D721Med (cell line): ENCODE results near the gene VPS13D.

Source experiments
- DNase-seq: peaks from one replicate; pipeline ENCODE4 v3.0.0; 2011; ENCODE audit warnings: low spot score; ENCODE audit not compliant: insufficient read length
- FAIRE-seq: peaks from 2 replicates; lab custom pipeline; 2011; peaks lifted over from hg19 to GRCh38; lab: Jason Lieb, UNC
- TF ChIP-seq, protein P1 (sequence below): IDR thresholded peaks from 2 replicates; pipeline ENCODE4 v1.5.1; 2012; ENCODE audit warnings: mild to moderate bottlenecking, control low read depth; ENCODE audit not compliant: insufficient read depth; ENCODE audit errors: missing control alignments

VPS13D gene

DNA sequence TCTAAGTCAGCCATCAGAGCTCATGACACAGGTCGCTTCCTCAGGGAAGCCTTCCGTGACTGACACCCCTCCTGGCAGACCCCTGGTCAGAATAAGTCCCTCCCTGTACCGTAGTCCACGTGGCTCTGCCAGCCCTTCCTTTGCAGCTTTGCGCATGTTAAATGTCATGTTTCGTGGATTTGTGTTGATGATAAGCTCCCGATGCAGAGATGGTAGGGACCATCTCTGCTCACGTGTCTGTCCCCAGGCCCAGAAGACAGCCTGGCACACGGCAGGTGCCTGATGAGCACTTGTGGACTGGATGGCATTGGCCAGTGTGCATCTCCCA lies 312.3 kb downstream of the VPS13D start:
- no peak for DNase-seq
- FAIRE-seq, result no peak

DNA sequence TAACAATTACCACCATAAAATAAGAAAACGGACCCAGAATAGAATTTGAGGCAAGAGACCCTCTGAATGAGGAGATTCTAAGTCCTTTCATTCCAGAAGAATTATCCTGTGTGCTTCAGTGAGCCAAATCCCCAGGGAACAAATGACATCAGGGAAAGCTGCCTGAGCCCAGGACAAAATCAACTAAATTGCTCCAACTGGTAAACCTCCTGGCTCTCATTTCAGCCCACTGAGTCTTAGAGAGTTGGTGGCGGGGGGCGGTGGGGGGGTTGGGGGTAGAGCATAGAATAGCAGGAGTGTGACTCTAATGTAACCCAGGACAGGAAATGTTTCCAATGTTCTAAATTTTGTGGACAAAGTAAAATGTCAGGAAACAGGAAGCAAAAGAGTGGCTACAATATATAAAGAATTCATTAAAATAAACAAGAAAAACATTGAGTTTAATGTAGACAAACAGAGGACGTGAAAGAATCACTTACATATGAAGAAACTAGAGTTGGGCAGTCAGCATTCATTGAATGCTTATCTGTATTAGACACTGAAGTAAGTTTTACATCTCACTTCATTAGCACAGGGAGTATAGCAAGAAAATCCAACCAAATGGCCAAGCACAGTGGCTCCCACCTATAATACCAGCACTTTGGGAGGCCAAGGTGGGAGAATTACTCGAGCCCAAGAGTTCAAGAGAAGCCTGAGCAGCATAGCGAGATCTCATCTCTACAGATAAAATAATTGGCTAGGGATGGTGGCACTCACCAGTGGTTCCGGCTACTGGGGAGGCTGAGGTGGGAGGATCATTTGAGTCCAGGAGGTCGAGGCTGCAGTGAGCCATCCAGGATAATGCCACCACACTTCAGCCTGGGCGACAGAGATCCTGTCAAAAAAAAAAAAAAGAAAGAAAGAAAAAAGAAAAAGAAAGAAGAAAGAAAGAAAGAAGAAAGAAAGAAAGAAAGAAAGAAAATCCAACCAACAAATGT lies 313.1 kb downstream of the VPS13D start:
- no peak for FAIRE-seq
- TF ChIP-seq, protein P1, sequence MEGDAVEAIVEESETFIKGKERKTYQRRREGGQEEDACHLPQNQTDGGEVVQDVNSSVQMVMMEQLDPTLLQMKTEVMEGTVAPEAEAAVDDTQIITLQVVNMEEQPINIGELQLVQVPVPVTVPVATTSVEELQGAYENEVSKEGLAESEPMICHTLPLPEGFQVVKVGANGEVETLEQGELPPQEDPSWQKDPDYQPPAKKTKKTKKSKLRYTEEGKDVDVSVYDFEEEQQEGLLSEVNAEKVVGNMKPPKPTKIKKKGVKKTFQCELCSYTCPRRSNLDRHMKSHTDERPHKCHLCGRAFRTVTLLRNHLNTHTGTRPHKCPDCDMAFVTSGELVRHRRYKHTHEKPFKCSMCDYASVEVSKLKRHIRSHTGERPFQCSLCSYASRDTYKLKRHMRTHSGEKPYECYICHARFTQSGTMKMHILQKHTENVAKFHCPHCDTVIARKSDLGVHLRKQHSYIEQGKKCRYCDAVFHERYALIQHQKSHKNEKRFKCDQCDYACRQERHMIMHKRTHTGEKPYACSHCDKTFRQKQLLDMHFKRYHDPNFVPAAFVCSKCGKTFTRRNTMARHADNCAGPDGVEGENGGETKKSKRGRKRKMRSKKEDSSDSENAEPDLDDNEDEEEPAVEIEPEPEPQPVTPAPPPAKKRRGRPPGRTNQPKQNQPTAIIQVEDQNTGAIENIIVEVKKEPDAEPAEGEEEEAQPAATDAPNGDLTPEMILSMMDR, result no peak
- no peak for DNase-seq

More for the DNA sequence above, 312.3 kb downstream of the VPS13D start:
- TF ChIP-seq, protein P1, result no peak

DNA sequence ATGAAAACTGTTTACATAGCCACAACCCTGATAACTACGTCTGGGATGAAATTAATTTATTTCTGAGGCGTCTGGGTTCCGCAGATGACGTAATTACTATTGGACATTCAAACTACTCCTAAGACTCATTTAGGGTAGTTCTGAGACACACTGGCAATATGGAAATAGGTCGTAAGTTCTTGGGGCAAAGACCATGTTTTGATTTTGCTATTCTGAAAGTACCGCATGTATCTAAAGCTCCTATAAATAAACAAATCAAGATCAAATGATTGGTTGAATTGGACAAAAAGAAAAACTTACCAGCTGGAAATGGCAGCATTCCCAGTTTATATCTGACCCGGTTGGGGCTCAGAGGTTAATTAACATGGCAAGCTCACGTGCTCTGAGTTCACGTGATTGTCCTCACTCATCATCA lies 313.9 kb downstream of the VPS13D start:
- no peak for FAIRE-seq
- DNase-seq, result no peak
- TF ChIP-seq, protein P1, result no peak

DNA sequence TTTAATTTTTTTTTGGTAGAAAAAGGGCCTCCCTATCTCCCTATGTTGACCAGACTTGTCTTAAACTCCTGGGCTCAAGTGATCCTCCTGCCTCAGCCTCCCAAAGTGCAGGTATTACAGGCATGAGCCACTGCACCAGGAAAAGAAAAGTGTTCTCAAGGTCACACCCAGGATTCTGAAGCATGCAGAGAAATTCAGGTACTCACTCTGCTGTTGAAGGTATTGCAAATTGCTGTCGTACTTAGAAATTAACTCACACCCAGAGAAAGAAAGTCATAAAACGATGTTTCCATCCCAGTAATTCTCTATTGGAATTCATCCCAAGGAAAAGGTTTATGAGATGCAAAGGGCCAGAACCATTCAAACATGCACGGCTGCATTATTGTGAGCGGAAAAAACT lies 314.5 kb downstream of the VPS13D start:
- FAIRE-seq, result no peak
- TF ChIP-seq, protein P1, result no peak
- DNase-seq, result no peak

DNA sequence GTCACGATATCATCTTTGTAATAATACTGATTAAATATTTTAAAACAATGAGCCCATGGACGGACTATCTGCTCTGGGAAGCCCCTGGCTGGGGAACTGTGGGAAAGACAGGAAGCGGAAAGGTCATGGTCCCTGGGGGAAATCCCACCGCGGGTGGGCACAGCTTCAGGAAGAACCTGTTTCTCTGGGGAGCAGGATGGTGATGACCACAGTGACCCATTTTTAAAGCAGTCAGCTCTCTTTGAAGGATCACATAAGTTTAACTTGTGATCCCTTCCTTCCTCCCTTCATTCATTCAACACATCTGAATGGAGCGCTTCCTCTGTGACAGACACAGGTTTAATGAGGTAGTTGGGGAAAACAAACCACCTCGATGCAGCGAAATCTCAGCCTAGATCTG lies 315.2 kb downstream of the VPS13D start:
- TF ChIP-seq, protein P1, result no peak
- FAIRE-seq, result no peak
- DNase-seq, result no peak

DNA sequence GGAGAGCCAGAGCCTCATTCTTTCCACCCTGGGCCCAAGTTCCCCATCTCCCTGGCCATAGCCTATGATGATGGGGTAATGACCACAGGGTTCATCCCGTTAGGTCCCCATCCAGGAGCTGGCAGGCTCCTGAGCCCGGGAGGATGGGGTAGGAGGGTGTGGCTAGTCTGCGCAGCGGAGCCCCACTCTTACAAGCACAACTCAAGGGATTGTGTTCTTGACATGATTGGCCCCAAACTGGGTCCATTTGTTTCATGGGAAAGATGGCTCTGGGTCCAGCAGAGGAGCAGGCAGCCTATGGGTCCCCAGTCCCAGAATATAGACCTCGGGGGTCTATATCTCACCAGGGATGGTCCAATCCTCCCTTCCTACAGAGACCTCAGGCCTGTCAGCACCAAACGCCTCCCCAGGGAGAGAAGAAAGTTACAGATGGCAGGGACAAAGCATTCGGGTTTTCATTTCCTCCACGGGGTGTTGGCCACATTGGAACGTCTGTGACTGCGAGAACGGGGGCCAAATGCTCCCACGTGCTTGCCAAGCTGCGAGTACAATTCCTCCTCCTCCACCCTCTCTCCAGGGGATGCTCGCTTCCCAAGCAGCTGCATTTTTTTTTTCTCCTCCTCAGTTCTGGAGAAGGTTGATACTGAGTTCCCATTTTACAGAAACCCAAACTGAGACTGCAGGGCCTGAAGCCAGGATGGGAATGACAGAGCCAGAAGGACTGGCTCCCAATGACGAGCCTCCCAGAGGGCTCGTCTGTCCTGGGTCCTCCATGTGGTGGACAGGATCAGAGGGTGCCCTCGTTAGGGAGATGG lies 317.1 kb downstream of the VPS13D start:
- TF ChIP-seq, protein P1, result no peak
- FAIRE-seq, result no peak
- no peak for DNase-seq
